ENCODE measurements around the gene KLHL10. TPM values are rescaled to one million over a fixed set of nuclear protein-coding genes. Genes with fewer than 3 reads are reported as not detected.
A peak's percentile ranks its signal among the peaks of the same experiment; 100 is the strongest.

KLHL10 gene
- total RNA-seq, 1 experiment from 2014 or later, result not detected

- H3K9me3 ChIP-seq (ENCODE audit: low read length), result no peaks in the 10 kb centered on the region
- ChIA-PET POLR2A (ENCODE audit: unreplicated experiment) (no interaction called here), CTCF (no interaction called here)
- DNase-seq (no peak), ATAC-seq (no peak)
- no peak overlapping the region for H2AFZ ChIP-seq (ENCODE audit: low read length)
- H3K4me3 ChIP-seq (ENCODE audit: low read length), result no peak overlapping the region
- BruUV-seq (replicated peaks), result no TSS peak
- H4K20me1 ChIP-seq (ENCODE audit: low read length), result no peaks in the 10 kb centered on the region
- no peaks in the 10 kb centered on the region for H3K4me1 ChIP-seq (ENCODE audit: insufficient read depth, low read length)
- no peak overlapping the region for H3K27ac ChIP-seq (ENCODE audit: low read length)
- H3K36me3 ChIP-seq (ENCODE audit: low read depth, low read length), result no peaks in the 10 kb centered on the region
- no peak overlapping the region for H3K9ac ChIP-seq (ENCODE audit: low read length)
- no peak overlapping the region for H3K4me2 ChIP-seq (ENCODE audit: low read length)
- intact Hi-C loops (cut with micrococcal nuclease), result no loop called here
- TF ChIP-seq EZH2 (IDR thresholded peaks at IDR 0.05; ENCODE audit: low read length, unreplicated experiment) (no peak), CTCF (conservative IDR thresholded peaks at IDR 0.05; ENCODE audit: low read depth, low read length) (no peak), EZH2phosphoT487 (IDR thresholded peaks at IDR 0.05; ENCODE audit: borderline replicate concordance, low read length) (no peak)
- H3K27me3 ChIP-seq (ENCODE audit: low read length), result no peaks in the 10 kb centered on the region
- no peaks in the 10 kb centered on the region for H3F3A ChIP-seq (ENCODE audit: low read length, unreplicated experiment)
- no peaks in the 10 kb centered on the region for H3K9me2 ChIP-seq (replicated peaks; ENCODE audit: low read length)
- no peaks in the 10 kb centered on the region for H3K79me2 ChIP-seq (ENCODE audit: low read length)
Observed at GRCh38 chr17:41821776-41822175, 15.8 kb upstream of the KLHL10 start.

GRCh38 chr17:41822216-41823140, 15.1 kb upstream of the KLHL10 start:
- BruUV-seq (replicated peaks), result TSS peak; percentile 39
- no peak for DNase-seq
- CTCF ChIA-PET, result no interaction called here

More at GRCh38 chr17:41822216-41823140, 15.1 kb upstream of the KLHL10 start:
- no peaks in the 10 kb centered on the region for H3K4me1 ChIP-seq (ENCODE audit: insufficient read depth, low read length)
- H3K27me3 ChIP-seq (ENCODE audit: low read length), result no peaks in the 10 kb centered on the region
- no peaks in the 10 kb centered on the region for H4K20me1 ChIP-seq (ENCODE audit: low read length)
- H3K9me2 ChIP-seq (replicated peaks; ENCODE audit: low read length), result no peaks in the 10 kb centered on the region
- no peaks in the 10 kb centered on the region for H3K9me3 ChIP-seq (ENCODE audit: low read length)
- TF ChIP-seq CTCF (conservative IDR thresholded peaks at IDR 0.05; ENCODE audit: low read depth, low read length) (no peak), EZH2 (IDR thresholded peaks at IDR 0.05; ENCODE audit: low read length, unreplicated experiment) (no peak), EZH2phosphoT487 (IDR thresholded peaks at IDR 0.05; ENCODE audit: borderline replicate concordance, low read length) (no peak)
- intact Hi-C loops (cut with micrococcal nuclease), result no loop called here
- no peak for ATAC-seq
- H2AFZ ChIP-seq (ENCODE audit: low read length), result no peak overlapping the region
- H3K9ac ChIP-seq (ENCODE audit: low read length), result no peak overlapping the region
- POLR2A ChIA-PET (ENCODE audit: unreplicated experiment), result no interaction called here
- H3F3A ChIP-seq (ENCODE audit: low read length, unreplicated experiment), result no peaks in the 10 kb centered on the region
- no peak overlapping the region for H3K27ac ChIP-seq (ENCODE audit: low read length)
- H3K4me3 ChIP-seq (ENCODE audit: low read length), result no peak overlapping the region
- H3K4me2 ChIP-seq (ENCODE audit: low read length), result no peak overlapping the region
- no peaks in the 10 kb centered on the region for H3K79me2 ChIP-seq (ENCODE audit: low read length)
- no peaks in the 10 kb centered on the region for H3K36me3 ChIP-seq (ENCODE audit: low read depth, low read length)

All from PC-3 (cell line).